GM19467 (cell line): ENCODE results near the gene CEBPE.

ENCODE experiments used
- ATAC-seq: cut with Tn5 transposase; IDR thresholded peaks from one replicate; pipeline ENCODE4 v1.9.1; 2021; ENCODE audit warnings: mild to moderate bottlenecking, moderate library complexity; ENCODE audit not compliant: unreplicated experiment

CEBPE gene

DNA sequence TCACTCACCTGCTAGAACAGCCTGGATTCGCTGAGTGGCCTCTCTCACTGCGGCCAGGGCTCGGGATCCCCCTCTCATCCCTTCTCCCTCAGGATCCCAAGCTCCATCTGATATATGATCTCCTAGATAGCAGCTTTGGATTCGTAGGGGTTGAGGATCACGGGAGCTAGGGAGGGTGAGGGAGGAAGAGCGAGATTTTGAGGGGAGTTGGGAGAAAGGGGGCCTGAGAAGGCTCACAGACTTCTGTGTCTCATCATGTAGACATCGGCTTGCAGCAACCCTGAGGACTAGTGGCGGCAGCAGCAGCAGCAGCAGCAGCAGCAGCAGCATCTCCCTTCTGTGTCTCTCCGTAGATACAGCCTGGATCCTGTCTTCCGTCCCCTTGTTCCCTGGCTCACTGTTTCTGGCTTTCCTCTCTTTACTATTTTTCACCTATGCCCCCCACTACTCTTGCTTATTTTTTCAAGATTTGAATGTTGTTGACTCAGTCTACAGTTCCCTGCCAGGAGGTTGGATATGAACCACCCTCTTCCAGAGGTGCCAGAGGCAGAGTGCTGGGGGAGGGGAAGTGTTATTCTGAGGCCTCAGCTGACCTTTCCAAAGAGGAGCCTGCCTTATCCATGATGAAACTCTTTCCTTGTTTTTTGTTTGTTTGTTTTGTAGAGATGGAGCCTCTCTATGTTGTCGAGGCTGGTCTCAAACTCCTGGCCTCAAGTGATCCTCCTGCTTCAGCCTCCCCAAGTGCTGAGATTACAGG lies 14.3 kb downstream of the CEBPE start, which contains the start of gene CIROP:
TSS of gene CIROP (minus strand) at position 399 of the 757 bp plus-strand sequence. CDS start at position 330, 69 bp downstream.
- ATAC-seq, result no peak

DNA sequence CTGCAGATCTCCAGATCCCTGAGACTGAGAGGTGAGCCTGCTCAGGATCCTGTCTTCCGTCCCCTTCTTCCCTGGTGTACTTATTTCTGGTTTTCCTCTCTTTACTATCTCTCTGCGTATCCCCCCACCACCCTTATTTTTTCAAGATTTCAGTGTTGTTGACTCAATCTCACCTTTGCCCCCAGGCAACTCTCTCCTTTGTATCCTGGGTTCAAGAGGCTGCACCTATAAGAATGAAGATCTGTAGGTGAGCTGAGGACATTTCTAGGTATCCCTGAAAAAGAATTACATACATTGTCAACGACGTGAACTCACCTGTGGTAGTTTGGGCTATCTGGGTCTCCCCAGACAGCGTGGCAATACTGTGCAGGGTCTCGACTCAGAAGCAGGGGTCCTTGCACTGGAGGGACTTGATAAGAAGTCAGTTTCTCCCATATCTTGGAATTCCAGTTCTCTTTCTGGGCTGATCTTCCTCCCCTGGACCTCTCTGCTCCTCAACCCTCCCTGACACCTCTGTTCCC lies 14.9 kb downstream of the CEBPE start:
- no peak for ATAC-seq

DNA sequence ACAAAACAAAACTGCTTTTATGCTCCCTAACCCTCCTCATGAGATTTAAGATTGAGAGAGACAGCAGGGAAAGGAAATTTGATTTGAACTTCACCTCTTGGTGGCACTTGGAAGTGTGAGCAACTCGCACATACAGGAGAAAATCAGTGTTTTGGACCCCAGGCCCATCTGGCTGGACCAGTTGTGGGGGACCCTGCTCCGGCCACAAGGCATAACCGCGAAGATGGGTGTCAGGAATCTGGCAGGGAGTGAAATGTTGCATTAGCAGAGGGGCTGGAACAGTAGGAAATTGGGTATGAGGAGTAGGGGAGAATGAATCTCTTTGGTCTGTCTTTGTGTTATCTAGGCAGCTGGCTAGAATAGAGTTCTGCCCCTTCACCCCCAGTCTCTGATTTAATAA lies 15.5 kb downstream of the CEBPE start:
- no peak for ATAC-seq

DNA sequence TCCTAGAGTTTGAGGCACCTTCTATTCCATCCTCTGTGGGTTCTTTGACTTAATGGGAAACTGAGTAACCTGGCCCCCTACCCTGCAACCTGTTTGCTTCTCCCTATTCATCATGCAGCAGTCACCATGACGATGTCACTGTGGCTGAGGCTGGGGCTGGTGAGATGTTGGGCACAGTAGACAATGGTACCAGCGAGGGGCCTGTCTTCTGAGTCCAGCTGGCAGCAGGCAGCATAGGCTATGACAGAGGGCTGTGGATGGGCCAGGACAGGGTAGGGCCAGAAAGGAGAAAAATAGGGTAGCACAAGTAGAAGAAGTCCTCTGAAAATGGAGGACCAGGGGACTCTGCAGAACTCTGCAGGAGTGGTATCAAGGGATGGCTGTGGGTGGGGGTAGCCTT lies 16.3 kb downstream of the CEBPE start:
- no peak for ATAC-seq

DNA sequence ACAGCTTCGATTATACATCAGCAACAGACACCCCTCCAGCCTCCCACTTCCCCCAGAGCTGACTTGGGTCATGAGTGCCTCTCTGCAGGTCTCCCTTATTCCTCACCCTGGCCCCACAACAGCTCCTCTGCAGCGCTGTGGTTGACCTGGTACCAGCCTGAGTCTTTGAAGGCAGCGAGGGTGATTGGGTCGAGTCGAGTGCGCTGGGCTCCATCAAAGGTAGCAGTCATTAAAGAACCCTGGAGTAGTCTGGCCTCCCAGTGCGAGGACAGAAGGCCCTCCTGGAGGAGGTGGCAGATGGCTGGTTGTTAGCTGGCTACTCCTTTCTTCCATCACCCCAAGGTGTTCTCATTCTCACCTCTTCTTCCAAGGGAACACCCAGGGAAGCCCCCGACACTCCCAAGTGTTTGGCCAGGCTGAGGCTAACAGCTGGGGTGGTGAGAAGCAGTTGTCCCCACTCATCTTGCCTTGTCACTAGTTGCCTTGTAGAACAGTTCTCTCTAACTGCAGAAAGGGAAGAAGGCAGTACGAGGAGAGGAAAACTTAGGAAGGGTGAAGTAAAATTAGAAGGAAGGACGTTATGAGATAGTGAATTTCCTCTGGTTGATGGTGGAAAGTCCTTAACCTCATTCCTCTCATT lies 16.9 kb downstream of the CEBPE start:
- ATAC-seq, result no peak

DNA sequence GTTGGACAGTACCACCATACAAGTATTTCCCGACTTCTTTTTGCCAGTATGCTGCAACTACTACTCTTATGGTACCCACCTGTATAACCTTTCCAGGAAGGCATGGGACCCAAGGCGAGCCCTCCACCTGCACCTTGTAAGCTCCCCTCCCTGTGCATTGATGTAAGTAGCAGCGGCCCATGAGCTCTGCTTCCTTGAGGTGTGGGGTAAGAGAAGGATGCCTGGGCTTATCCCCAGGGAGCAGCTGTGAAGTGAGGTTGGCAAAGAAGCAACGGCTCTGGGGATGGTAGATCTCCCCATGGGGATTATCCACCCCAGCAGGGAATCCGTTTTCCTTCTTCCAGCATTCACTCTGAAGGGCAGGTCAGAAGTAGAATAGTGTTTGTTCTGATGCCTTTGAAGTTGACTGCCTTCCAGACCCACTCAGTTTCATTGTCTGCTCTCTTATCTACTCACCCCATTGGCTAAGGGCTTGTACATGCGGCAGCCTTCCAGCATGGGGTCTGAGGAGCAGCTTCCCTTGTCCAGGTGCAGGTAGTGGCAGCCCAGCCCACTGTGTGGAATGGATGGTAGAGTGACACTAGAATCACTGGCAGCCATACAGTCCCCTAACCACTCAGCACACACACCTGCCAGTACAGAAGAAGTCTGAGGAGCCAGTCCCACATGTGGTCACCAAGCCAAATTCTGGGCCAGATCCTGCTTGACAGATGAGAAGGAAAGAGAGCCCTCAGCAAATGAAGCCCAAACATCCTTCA lies 17.7 kb downstream of the CEBPE start:
- ATAC-seq, result no peak

DNA sequence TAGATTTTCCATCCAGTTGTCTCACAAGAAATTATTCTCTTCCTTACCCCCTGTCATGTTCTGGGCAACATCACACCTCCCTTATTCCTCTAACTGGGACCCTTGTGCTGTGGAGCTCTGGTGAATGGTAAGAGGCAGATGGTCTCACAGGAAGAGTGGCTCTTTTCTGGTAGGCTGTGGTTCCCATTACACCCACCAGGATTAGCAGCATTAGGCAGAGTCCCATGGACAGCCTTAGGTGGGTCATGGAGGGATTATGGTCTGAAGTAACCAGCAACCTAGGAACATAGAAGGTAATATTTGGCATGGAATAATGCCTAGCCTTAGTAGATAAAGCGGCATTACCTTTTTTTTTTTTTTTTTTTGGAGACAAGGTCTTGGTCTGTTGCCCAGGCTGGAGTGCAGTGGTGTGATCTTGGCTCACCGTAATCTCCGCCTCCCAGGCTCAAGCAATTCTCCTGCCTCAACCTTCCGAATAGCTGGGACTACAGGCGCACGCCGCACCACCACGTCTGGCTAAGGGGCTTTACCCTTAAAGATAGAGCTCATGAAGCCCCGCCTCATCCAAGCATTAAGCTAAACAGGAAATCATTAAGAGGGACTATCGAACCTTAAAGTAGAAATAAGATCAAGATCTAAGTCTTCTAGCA lies 19.7 kb downstream of the CEBPE start:
- no peak for ATAC-seq

DNA sequence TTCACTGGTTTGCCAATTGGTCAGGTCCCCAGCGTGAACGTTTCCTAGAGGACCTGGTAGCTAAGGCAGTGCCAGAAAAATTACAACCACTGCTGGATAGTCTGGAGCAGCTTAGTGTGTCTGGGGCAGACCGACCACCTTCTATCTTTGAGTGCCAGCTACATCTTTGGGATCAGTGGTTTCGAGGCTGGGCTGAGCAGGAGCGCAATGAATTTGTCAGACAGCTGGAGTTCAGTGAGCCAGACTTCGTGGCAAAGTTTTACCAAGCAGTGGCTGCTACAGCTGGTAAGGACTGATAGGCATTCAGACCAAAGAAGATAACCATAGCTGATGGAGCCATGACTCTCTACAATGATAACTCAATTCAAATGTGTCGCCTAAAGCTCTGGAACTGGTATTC lies 21.3 kb downstream of the CEBPE start:
- ATAC-seq, result no peak

DNA sequence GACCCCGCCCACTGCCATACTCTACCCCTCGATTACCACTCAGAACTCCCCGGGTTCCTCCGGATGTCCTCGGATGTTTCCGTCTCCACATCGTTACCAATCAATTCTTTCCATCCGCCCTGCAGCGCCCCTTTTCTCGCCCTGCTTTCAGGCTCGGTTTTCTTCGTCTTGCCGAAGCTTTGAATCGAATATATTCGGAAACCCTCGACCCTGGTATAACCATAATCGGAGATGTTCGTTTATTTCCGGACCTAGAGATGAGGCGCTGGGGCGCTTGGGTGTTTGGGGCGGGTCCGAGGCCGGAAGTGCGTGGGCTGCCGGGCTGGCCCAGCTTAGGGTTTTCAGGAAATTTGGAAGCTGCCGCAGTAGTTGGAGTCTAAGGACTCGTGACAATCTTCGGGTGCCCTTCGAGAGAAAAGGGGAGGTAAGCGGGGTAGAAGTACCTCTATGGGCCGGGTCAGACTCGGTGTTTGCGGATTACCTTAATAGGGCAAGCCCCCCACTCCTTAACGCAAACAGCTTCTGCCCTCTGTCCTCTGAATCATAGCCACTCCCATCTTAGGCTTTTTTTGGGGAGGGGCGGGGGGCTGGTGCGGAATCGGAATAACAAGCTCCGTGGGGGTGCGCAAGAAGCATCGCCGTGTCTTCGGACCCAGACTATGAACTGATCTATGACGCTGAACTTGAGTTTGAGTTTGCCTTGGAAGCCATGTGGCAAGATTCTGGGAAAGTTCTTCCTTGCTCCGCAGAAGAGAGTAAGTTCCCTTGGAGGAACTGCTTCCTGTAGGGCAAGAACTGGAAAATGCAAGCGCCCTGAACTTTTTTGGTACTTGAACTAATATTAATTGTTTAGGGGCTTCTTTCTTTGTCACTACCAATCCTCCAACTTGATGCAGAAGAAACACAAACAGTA lies 23.6 kb downstream of the CEBPE start, which contains the start of gene C14orf119:
TSS of gene C14orf119 (plus strand) at position 310 of the 913 bp plus-strand sequence. CDS start 2,154 bp downstream, outside the sequence.
- ATAC-seq, result peak; percentile 90

DNA sequence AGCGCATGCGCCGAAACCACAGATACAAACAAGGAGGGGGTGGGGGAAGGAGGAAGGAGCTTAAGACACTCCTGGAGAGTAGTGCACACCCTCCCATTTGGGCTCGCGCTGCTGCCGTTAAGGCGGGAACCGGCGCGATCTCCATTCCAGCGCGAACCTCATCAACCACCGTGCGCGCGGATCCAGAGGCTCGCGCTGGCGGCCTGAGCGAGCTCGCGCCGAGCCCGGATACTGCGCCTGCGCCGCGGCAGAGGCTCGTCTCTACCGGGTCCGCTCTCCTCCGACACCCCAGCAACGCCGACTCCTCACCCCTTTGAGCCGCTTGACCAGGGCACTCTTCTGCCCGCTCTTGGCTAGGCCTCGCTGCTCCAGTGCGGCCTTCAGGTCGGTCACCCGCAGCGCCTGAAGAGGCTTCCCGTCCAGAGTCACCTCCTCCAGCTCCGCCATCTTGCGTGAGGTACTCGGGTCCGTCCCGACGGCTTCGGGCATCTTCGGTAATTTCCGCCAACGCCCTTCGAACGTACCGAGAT lies 24.3 kb downstream of the CEBPE start, which contains the start of gene ACIN1:
TSS of gene ACIN1 (minus strand) at position 471 of the 530 bp plus-strand sequence. CDS start at position 447, 24 bp downstream.
- ATAC-seq, result peak; percentile 27

DNA sequence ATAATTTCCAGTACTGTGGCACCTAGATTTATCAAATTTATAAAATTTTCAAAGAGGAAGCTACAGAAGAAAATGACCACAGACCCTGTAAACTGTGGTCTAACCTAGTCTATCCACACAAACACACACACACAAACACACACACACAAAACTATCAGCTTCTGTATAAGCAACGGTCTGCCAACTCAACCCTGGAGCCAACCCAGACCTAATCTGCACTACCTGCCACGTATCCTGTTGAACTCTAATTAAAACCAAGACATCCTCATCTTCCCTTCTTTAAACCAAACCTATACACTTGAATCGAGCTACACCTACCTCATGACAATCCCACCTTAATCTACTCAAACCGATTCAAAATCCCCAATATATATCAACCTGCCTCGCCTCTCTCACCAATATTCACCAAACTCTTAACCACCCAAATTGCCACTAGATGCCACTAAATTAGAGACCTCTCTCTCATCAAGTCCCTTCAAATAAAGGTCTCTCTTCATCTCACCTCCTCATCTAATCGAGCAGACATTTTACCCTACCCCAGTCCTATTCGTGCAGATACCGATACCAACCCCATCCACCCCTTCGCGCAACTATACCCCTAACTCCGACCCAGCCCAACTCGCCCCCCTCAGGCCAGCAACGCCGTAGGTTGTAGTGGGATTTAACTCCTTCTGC lies 24.9 kb downstream of the CEBPE start:
- ATAC-seq, result no peak

DNA sequence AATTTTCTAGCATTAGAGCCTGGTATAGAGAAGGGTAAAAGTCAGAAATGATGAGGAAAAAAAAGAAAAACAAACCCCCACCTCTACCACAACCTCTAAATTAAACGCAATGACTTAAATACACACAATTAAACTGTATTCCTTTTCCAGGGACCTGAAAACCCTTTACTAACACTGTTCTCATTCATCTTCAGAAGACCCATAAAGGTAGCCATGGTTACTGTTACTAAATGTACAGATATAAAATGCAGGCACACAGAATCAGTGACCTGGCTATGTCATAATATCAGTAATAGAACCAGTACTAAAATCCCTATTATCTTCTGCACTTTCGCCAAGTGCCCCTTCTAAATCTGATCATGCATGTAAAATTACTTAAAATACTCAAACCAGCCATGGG lies 25.5 kb downstream of the CEBPE start:
- ATAC-seq, result no peak

DNA sequence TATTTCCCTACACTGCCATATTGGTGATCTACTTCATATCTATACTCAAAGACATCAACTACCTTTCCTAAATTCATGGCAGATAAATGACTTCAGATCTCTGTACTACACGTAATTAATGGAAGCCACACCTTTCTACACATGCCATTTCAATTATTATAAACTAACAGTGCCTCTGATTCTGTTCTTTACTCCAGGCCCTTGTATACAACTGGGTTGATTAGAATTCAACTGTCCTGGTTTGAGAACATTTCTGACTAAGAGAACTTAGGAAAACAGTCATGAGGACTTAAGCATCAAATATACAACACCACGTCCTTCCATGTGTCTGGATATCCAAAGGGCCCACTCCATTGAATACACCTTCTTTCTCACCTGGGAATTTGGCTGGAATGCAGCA lies 26.0 kb downstream of the CEBPE start:
- no peak for ATAC-seq

DNA sequence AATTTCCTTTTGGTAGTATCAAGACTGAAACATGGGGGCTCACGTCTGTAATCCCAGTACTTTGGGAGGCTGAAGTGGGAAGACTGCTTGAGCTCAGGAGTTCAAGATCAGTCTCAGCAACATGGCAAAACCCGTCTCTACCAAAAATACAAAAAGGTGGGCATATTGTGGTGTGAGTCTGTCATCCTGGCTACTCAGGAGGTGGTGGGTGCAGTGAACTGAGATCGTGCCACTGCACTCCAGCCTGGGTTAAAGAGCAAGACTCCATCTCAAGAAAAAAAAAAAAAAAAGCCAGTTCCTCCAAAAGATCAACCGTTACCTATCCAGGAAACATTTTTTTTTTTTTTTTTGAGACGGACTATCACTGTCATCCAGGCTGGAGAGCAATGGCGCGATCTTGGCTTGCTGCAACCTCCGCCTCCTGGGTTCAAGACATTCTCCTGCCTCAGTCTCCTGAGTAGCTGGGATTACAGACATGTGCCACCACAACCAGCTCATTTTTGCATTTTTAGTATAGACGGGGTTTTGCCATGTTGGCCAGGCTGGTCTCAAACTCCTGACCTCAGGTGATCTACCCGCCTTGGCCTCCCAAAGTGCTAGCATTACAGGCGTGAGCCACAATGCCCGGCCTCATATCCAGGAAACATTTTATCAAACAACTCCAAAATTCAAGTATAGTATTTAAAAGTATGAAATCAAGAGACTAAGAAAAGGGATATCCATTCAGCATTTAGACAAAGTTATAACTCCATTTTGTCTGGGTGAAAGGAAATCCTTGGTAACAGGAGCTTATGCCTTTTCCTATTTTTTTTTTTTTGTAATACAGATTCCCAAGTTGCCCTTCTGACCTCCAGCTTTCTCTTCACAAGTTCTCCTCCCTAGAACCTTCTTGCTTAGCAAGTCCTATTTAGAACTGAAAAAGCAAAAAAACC lies 27.5 kb downstream of the CEBPE start:
- no peak for ATAC-seq

DNA sequence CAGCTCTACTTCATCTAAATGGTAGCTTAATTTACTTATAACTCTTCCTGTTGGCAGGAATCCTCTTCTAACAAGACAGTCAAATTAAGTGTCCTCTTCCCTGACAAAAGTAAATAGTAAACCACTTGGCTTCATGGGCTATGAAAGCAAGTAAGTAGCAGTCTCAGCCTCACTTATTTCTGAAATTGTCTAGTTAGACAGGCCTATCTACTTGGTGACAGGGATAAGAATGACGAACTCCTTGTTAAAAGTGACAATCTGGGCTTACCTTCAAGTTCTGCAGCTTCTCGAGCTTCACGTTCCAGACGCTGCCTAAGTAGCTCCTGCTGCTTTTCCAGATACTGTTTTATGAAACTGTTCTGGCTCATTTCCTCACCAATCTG lies 28.8 kb downstream of the CEBPE start:
- no peak for ATAC-seq

DNA sequence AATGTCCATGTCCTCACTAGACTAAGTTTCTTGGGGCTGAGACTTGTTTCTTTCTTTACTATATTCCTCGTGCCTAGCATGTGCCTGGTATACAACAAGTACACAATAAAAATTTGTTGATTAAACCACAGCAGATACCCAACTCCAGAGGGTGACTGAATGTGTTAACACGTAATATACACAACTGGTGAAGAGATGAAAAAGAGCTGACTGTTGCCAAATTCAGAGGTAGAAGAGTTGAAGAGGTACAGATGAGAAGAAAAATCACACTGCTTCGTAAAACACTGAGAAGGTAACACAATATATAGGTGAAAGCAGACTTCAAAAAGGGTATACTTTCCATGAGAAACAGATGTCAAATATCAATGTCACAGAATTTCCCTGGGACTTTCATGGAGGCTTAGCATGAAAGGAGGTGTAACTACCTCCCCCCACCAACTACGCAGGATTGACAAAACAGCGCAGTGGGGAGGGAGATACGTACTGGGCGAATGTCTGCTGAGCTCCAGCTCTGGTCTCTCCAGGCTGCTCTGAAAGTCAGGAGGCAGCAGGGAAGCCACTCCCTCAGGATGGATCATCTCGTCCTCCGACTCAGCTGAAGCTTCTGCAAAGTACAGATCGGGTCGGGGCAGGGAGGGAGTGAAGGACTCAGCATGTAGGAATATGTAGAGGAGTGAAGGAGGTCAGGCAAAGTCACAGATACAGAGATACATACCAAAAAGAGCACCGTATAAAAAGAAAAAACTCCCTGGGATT lies 29.4 kb downstream of the CEBPE start:
- ATAC-seq, result no peak

DNA sequence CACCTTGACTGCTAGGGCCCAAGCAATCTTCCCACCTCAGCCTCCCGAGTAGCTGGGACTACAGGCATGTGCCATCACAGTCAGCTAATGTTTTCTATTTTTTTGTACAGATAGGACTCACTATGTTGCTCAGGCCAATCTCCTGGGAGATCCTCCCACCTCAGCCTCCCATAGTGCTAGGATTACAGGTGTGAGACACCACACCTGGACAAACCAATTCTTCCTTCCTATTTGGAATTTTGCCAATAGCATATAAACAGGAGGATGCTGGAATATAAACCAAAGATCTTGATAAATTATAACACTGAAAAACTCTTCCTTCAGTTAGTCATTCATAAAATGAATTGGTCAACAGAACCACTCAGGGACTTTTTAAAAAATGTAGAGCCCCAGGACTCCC lies 32.5 kb downstream of the CEBPE start:
- no peak for ATAC-seq
